HEK293 (cell line): ENCODE data around the gene AURKB.

Experiments used
- EGR2 ChIP-seq: fragments of 450-650 bp; formaldehyde crosslinking; IDR thresholded peaks from 2 replicates; pipeline ENCODE4 v1.5.1; 2016; ENCODE audit warnings: low read depth, missing biosample characterization, missing genetic modification characterization
- KLF8 ChIP-seq: fragments of 450-650 bp; formaldehyde crosslinking; IDR thresholded peaks from 2 replicates; pipeline ENCODE4 v1.5.1; 2016; ENCODE audit warnings: missing biosample characterization, missing genetic modification characterization
- MZF1 ChIP-seq: fragments of 450-650 bp; formaldehyde crosslinking; IDR thresholded peaks from 2 replicates; pipeline ENCODE4 v1.5.1; 2017; ENCODE audit warnings: missing biosample characterization, missing genetic modification characterization, borderline replicate concordance
- RBAK ChIP-seq: fragments of 450-650 bp; formaldehyde crosslinking; IDR thresholded peaks from 2 replicates; pipeline ENCODE4 v1.5.1; 2016; ENCODE audit warnings: missing biosample characterization, missing genetic modification characterization
- SCRT2 ChIP-seq: fragments of 450-650 bp; formaldehyde crosslinking; IDR thresholded peaks from 2 replicates; pipeline ENCODE4 v1.5.1; 2016; ENCODE audit warnings: missing biosample characterization, missing genetic modification characterization
- SP3 ChIP-seq: fragments of 450-650 bp; formaldehyde crosslinking; IDR thresholded peaks from 2 replicates; pipeline ENCODE4 v1.5.1; 2016; ENCODE audit warnings: missing biosample characterization, missing genetic modification characterization
- SP7 ChIP-seq: fragments of 450-650 bp; formaldehyde crosslinking; IDR thresholded peaks from 2 replicates; pipeline ENCODE4 v1.5.1; 2016; ENCODE audit warnings: missing biosample characterization, missing genetic modification characterization
- ZBTB20 ChIP-seq: fragments of 450-650 bp; formaldehyde crosslinking; IDR thresholded peaks from 2 replicates; pipeline ENCODE4 v1.5.1; 2016; ENCODE audit warnings: missing biosample characterization, missing genetic modification characterization
- ZBTB8A ChIP-seq: fragments of 450-650 bp; formaldehyde crosslinking; IDR thresholded peaks from 2 replicates; pipeline ENCODE4 v1.5.1; 2016; ENCODE audit warnings: missing biosample characterization, missing genetic modification characterization
- ZEB2 ChIP-seq: fragments of 450-650 bp; formaldehyde crosslinking; IDR thresholded peaks from 2 replicates; pipeline ENCODE4 v1.5.1; 2016; ENCODE audit warnings: missing biosample characterization, missing genetic modification characterization
- ZNF114 ChIP-seq: fragments of 450-650 bp; formaldehyde crosslinking; IDR thresholded peaks from 2 replicates; pipeline ENCODE4 v1.5.0; 2017; ENCODE audit warnings: missing biosample characterization, missing genetic modification characterization
- ZNF324 ChIP-seq: fragments of 450-650 bp; formaldehyde crosslinking; IDR thresholded peaks from 2 replicates; pipeline ENCODE4 v1.5.1; 2016; ENCODE audit warnings: missing biosample characterization, missing genetic modification characterization
- ZNF341 ChIP-seq: fragments of 450-650 bp; formaldehyde crosslinking; IDR thresholded peaks from 2 replicates; pipeline ENCODE4; 2016; ENCODE audit warnings: low read depth, missing biosample characterization, missing genetic modification characterization
- ZNF416 ChIP-seq: fragments of 450-650 bp; formaldehyde crosslinking; IDR thresholded peaks from 2 replicates; pipeline ENCODE4 v1.5.1; 2016; ENCODE audit warnings: missing biosample characterization, missing genetic modification characterization
- ZNF530 ChIP-seq: fragments of 450-650 bp; formaldehyde crosslinking; IDR thresholded peaks from 2 replicates; pipeline ENCODE4 v1.5.1; 2016; ENCODE audit warnings: low read depth, missing biosample characterization, missing genetic modification characterization
- ZNF610 ChIP-seq: fragments of 450-650 bp; formaldehyde crosslinking; IDR thresholded peaks from 2 replicates; pipeline ENCODE4 v1.5.1; 2016; ENCODE audit warnings: missing biosample characterization, missing genetic modification characterization, borderline replicate concordance
- ZNF707 ChIP-seq: fragments of 450-650 bp; formaldehyde crosslinking; IDR thresholded peaks from 2 replicates; pipeline ENCODE4 v1.5.1; 2016; ENCODE audit warnings: missing biosample characterization, missing genetic modification characterization
- ZNF843 ChIP-seq: fragments of 450-650 bp; formaldehyde crosslinking; IDR thresholded peaks from 2 replicates; pipeline ENCODE4 v1.5.1; 2016; ENCODE audit warnings: missing biosample characterization, missing genetic modification characterization
- TF ChIP-seq, protein P1 (sequence below): fragments of 450-650 bp; formaldehyde crosslinking; IDR thresholded peaks from 2 replicates; pipeline ENCODE4 v1.5.1; 2016; ENCODE audit warnings: missing biosample characterization, missing genetic modification characterization
- TF ChIP-seq, protein P2 (sequence below): fragments of 450-650 bp; formaldehyde crosslinking; optimal IDR thresholded peaks from 2 replicates; pipeline ENCODE3; 2016; ENCODE audit warnings: missing biosample characterization, mild to moderate bottlenecking, missing genetic modification characterization
- TF ChIP-seq, protein P3 (sequence below): fragments of 450-650 bp; formaldehyde crosslinking; IDR thresholded peaks from 2 replicates; pipeline ENCODE4 v1.5.1; 2016; ENCODE audit warnings: missing biosample characterization, missing genetic modification characterization
- TF ChIP-seq, protein P4 (sequence below): fragments of 450-650 bp; formaldehyde crosslinking; IDR thresholded peaks from 2 replicates; pipeline ENCODE4 v1.5.1; 2017; ENCODE audit warnings: missing biosample characterization, missing genetic modification characterization
- TF ChIP-seq, protein P5 (sequence below): fragments of 450-650 bp; formaldehyde crosslinking; IDR thresholded peaks from 2 replicates; pipeline ENCODE4 v1.5.1; 2016; ENCODE audit warnings: missing biosample characterization, missing genetic modification characterization, low read depth
- TF ChIP-seq, protein P6 (sequence below): fragments of 450-650 bp; formaldehyde crosslinking; IDR thresholded peaks from 2 replicates; pipeline ENCODE4 v1.5.1; 2016; ENCODE audit warnings: missing biosample characterization, missing genetic modification characterization
- TF ChIP-seq, protein P7 (sequence below): IDR thresholded peaks from 2 replicates; pipeline ENCODE4 v1.6.1; 2011; ENCODE audit warnings: mild to moderate bottlenecking, low read depth, low read length, borderline replicate concordance

Gene AURKB

DNA sequence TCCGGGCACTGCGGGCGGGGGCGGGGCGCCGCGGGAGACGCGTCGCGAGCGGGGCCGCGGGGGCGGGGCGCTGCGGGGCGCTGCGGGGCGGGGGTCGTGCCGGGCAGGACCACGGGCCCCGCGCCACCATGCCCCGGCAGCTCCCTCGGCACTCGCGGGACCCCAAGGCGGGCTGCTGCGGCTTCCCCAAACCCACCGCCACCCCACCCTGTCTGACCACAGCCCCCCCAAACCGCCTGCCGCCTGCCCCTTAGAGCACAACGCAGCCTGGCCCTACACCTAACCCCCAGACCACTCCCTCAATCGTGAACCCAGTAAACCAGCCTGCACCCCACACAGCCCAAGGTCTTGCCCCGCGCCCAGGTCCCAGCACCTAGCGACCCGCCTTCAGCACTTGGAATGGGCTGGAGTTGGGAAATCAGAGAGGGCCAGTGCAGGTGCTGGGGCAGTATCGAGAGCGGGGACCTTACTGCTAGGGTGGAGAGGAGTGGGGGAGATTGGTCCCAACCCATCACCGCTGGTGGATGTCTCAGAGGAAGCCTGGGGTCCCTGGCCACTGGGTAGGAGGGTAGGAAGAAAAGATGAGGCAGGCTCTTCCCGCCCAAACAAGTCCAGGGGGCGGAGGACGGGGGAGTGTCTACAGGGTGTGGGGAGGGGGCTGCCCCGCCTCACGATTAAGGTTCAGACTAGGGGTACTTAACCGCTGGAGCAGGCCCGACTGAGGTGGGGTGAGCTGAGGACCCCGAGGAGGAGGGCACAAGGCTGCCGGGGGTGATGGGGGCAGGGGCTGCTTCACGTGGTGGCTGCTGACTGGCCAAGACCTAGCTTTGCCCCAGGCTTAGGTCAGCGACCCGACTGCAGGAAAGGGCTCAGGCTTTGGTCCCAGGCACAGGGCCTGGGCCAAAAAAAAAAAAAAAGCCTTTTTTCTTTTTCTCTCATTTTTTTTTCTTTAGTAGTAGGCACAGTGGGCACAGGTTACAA is 47.1 kb downstream of the AURKB start (continued):
- TF ChIP-seq, protein P1, sequence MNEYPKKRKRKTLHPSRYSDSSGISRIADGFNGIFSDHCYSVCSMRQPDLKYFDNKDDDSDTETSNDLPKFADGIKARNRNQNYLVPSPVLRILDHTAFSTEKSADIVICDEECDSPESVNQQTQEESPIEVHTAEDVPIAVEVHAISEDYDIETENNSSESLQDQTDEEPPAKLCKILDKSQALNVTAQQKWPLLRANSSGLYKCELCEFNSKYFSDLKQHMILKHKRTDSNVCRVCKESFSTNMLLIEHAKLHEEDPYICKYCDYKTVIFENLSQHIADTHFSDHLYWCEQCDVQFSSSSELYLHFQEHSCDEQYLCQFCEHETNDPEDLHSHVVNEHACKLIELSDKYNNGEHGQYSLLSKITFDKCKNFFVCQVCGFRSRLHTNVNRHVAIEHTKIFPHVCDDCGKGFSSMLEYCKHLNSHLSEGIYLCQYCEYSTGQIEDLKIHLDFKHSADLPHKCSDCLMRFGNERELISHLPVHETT (tag by site-specific recombination) = no peak
- TF ChIP-seq ZNF416 (tag by site-specific recombination) (no peak), ZNF114 (tag by site-specific recombination) (no peak), SP7 (tag by site-specific recombination) (peak; percentile 21), EGR2 (peak; percentile 65), ZBTB8A (tag by site-specific recombination) (peak; percentile 24; the same call in 1 of the 2 replicates), ZEB2 (peak; percentile 15; the same call in 1 of the 2 replicates), MZF1 (tag by site-specific recombination) (no peak), KLF8 (peak; percentile 86), SCRT2 (tag by site-specific recombination) (no peak), ZNF707 (tag by site-specific recombination) (no peak), ZNF341 (peak; percentile 46), ZNF324 (tag by site-specific recombination) (no peak), ZNF843 (no peak), RBAK (tag by site-specific recombination) (no peak), SP3 (peak; percentile 77), ZNF610 (no peak), ZNF530 (tag by site-specific recombination) (no peak), ZBTB20 (tag by site-specific recombination) (peak; percentile 38)
- TF ChIP-seq, protein P2, sequence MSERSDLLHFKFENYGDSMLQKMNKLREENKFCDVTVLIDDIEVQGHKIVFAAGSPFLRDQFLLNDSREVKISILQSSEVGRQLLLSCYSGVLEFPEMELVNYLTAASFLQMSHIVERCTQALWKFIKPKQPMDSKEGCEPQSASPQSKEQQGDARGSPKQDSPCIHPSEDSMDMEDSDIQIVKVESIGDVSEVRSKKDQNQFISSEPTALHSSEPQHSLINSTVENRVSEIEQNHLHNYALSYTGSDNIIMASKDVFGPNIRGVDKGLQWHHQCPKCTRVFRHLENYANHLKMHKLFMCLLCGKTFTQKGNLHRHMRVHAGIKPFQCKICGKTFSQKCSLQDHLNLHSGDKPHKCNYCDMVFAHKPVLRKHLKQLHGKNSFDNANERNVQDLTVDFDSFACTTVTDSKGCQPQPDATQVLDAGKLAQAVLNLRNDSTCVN (tag by site-specific recombination) = no peak
- TF ChIP-seq, protein P3, sequence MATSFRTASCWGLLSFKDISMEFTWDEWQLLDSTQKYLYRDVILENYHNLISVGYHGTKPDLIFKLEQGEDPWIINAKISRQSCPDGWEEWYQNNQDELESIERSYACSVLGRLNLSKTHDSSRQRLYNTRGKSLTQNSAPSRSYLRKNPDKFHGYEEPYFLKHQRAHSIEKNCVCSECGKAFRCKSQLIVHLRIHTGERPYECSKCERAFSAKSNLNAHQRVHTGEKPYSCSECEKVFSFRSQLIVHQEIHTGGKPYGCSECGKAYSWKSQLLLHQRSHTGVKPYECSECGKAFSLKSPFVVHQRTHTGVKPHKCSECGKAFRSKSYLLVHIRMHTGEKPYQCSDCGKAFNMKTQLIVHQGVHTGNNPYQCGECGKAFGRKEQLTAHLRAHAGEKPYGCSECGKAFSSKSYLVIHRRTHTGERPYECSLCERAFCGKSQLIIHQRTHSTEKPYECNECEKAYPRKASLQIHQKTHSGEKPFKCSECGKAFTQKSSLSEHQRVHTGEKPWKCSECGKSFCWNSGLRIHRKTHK (tag by site-specific recombination) = no peak
- TF ChIP-seq, protein P4, sequence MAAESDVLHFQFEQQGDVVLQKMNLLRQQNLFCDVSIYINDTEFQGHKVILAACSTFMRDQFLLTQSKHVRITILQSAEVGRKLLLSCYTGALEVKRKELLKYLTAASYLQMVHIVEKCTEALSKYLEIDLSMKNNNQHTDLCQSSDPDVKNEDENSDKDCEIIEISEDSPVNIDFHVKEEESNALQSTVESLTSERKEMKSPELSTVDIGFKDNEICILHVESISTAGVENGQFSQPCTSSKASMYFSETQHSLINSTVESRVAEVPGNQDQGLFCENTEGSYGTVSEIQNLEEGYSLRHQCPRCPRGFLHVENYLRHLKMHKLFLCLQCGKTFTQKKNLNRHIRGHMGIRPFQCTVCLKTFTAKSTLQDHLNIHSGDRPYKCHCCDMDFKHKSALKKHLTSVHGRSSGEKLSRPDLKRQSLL (tag by site-specific recombination) = no peak
- TF ChIP-seq, protein P5, sequence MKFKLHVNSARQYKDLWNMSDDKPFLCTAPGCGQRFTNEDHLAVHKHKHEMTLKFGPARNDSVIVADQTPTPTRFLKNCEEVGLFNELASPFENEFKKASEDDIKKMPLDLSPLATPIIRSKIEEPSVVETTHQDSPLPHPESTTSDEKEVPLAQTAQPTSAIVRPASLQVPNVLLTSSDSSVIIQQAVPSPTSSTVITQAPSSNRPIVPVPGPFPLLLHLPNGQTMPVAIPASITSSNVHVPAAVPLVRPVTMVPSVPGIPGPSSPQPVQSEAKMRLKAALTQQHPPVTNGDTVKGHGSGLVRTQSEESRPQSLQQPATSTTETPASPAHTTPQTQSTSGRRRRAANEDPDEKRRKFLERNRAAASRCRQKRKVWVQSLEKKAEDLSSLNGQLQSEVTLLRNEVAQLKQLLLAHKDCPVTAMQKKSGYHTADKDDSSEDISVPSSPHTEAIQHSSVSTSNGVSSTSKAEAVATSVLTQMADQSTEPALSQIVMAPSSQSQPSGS (tag by site-specific recombination) = no peak
- TF ChIP-seq, protein P6, sequence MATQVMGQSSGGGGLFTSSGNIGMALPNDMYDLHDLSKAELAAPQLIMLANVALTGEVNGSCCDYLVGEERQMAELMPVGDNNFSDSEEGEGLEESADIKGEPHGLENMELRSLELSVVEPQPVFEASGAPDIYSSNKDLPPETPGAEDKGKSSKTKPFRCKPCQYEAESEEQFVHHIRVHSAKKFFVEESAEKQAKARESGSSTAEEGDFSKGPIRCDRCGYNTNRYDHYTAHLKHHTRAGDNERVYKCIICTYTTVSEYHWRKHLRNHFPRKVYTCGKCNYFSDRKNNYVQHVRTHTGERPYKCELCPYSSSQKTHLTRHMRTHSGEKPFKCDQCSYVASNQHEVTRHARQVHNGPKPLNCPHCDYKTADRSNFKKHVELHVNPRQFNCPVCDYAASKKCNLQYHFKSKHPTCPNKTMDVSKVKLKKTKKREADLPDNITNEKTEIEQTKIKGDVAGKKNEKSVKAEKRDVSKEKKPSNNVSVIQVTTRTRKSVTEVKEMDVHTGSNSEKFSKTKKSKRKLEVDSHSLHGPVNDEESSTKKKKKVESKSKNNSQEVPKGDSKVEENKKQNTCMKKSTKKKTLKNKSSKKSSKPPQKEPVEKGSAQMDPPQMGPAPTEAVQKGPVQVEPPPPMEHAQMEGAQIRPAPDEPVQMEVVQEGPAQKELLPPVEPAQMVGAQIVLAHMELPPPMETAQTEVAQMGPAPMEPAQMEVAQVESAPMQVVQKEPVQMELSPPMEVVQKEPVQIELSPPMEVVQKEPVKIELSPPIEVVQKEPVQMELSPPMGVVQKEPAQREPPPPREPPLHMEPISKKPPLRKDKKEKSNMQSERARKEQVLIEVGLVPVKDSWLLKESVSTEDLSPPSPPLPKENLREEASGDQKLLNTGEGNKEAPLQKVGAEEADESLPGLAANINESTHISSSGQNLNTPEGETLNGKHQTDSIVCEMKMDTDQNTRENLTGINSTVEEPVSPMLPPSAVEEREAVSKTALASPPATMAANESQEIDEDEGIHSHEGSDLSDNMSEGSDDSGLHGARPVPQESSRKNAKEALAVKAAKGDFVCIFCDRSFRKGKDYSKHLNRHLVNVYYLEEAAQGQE = peak; percentile 26; the same call in 1 of the 2 replicates
- TF ChIP-seq, protein P7, sequence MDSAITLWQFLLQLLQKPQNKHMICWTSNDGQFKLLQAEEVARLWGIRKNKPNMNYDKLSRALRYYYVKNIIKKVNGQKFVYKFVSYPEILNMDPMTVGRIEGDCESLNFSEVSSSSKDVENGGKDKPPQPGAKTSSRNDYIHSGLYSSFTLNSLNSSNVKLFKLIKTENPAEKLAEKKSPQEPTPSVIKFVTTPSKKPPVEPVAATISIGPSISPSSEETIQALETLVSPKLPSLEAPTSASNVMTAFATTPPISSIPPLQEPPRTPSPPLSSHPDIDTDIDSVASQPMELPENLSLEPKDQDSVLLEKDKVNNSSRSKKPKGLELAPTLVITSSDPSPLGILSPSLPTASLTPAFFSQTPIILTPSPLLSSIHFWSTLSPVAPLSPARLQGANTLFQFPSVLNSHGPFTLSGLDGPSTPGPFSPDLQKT = no peak
